ENCODE measurements around the gene UBE3B.

The UBE3B gene

DNA sequence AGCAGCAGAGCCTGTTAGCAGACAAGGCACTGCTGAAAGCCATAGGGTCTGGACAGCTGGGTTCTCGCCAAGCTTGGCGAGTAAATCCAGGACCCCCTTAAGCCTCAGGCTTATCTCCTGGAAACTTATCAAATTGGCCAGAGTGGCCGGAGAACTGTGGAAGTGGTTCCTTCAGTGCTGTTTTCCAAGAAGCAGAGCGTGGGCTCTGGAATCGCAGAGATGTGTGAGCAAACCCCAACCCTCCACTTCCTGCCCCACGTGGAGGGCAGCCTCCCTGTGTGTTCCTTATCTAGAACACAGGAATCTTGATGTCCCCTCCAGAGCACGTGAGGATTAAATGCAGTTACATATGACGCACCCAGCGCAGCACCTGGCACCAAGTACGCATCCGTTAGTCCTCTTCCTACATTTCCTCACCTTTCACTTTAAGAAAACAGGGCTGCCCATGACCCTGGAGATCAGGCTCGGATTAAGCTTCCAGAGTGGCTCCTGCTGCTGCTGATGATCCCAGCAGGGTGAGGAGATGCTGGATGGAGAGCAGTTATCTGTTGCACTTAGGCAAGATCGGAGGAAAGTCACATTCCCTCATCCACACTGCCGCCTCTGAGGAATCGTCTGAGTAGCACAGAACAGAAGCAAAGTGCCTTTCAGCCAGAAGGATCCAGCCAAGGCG is 60.9 kb downstream of the UBE3B start:
- no peaks in the 10 kb centered on the region for H3K27me3 ChIP-seq (ENCODE audit: insufficient read depth, poor library complexity, severe bottlenecking)
- no peak overlapping the region for H3K4me3 ChIP-seq (replicated peaks; ENCODE audit: insufficient read depth, low read length)
- no peak for DNase-seq (ENCODE audit: low read depth in 1 of 2, low spot score in 1 of 2)
- TF ChIP-seq SPI1 (IDR thresholded peaks at IDR 0.05; ENCODE audit: borderline replicate concordance, low read depth) (no peak), GABPA (IDR thresholded peaks at IDR 0.05; ENCODE audit: low read depth) (no peak), POLR2AphosphoS5 (IDR thresholded peaks at IDR 0.05; ENCODE audit: low read depth) (no peak)
- TF ChIP-seq, protein P1, sequence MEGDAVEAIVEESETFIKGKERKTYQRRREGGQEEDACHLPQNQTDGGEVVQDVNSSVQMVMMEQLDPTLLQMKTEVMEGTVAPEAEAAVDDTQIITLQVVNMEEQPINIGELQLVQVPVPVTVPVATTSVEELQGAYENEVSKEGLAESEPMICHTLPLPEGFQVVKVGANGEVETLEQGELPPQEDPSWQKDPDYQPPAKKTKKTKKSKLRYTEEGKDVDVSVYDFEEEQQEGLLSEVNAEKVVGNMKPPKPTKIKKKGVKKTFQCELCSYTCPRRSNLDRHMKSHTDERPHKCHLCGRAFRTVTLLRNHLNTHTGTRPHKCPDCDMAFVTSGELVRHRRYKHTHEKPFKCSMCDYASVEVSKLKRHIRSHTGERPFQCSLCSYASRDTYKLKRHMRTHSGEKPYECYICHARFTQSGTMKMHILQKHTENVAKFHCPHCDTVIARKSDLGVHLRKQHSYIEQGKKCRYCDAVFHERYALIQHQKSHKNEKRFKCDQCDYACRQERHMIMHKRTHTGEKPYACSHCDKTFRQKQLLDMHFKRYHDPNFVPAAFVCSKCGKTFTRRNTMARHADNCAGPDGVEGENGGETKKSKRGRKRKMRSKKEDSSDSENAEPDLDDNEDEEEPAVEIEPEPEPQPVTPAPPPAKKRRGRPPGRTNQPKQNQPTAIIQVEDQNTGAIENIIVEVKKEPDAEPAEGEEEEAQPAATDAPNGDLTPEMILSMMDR (IDR thresholded peaks at IDR 0.05; ENCODE audit: insufficient read depth, low read length), result no peak
- TF ChIP-seq, protein P2, sequence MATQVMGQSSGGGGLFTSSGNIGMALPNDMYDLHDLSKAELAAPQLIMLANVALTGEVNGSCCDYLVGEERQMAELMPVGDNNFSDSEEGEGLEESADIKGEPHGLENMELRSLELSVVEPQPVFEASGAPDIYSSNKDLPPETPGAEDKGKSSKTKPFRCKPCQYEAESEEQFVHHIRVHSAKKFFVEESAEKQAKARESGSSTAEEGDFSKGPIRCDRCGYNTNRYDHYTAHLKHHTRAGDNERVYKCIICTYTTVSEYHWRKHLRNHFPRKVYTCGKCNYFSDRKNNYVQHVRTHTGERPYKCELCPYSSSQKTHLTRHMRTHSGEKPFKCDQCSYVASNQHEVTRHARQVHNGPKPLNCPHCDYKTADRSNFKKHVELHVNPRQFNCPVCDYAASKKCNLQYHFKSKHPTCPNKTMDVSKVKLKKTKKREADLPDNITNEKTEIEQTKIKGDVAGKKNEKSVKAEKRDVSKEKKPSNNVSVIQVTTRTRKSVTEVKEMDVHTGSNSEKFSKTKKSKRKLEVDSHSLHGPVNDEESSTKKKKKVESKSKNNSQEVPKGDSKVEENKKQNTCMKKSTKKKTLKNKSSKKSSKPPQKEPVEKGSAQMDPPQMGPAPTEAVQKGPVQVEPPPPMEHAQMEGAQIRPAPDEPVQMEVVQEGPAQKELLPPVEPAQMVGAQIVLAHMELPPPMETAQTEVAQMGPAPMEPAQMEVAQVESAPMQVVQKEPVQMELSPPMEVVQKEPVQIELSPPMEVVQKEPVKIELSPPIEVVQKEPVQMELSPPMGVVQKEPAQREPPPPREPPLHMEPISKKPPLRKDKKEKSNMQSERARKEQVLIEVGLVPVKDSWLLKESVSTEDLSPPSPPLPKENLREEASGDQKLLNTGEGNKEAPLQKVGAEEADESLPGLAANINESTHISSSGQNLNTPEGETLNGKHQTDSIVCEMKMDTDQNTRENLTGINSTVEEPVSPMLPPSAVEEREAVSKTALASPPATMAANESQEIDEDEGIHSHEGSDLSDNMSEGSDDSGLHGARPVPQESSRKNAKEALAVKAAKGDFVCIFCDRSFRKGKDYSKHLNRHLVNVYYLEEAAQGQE (IDR thresholded peaks at IDR 0.05; ENCODE audit: insufficient replicate concordance, low read depth), result no peak
- no peak overlapping the region for H3K27ac ChIP-seq (replicated peaks)

DNA sequence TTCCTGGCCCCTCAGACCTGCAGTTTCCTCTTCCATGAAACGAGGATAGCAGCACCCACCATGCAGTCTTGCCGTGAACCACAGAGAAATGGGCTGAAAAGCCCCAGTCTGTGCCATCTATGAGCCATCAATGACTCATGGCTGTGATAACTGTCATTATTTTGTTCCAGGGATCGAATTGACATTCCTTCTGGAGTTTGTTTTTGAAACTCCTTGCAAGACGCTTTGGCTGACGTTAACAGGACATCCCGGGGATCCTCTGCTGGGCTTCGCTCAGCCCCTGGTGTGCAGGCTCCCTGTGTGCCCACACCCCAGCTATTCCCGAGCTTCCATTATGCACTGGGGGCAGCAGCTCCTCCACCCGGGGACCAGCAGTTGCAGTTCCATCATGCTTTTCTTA is 62.1 kb downstream of the UBE3B start:
- Histone ChIP-seq H3K4me3 (replicated peaks; ENCODE audit: insufficient read depth, low read length) (no peak overlapping the region), H3K27me3 (ENCODE audit: insufficient read depth, poor library complexity, severe bottlenecking) (no peaks in the 10 kb centered on the region), H3K27ac (replicated peaks) (no peak overlapping the region)
- TF ChIP-seq, protein P1 (IDR thresholded peaks at IDR 0.05; ENCODE audit: insufficient read depth, low read length), result no peak
- TF ChIP-seq SPI1 (IDR thresholded peaks at IDR 0.05; ENCODE audit: borderline replicate concordance, low read depth) (no peak), POLR2AphosphoS5 (IDR thresholded peaks at IDR 0.05; ENCODE audit: low read depth) (no peak)
- DNase-seq (ENCODE audit: low read depth in 1 of 2, low spot score in 1 of 2), result no peak

DNA sequence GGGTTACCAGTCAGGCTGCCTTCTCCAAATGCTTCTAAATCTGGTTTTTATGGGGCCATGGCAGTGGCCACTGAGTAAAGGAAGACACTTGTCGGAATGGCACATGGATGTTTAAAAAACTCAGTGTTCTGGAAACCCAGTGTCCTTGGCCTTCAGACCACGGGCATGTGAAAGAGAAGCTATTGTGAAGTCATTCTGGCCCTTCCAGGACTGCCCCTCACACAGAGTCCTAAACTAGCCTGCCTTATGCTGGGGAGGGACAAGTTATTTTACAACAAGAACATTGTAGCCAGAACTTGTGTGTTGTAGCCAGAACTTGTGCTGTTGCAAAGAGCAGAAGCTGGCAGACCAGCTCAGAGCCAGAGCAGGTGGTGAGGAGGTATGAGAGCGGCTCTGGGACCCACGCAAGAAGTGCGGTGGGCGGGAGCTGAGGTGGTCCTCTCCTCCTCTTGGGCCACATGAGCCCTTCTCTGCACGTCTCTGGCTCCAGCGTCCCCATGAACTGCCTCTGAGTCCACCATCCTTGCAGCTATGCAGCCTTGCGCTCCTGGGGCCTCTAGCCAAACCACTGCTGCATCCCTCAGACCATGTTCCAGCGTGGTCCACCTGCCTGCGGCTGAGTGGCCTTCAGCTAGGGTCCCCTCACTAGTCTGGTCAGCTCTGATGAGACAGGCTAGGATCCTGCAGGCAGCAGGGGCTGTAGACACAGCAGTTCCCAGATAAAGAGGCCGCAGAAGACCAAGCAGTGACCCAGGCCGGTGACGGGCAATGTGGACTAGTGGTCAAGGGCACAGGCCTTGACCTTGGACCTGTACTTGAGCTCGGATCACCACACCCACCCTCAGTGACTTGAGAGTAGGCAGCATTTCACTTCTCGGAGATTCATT is 63.3 kb downstream of the UBE3B start:
- H3K27me3 ChIP-seq (ENCODE audit: insufficient read depth, poor library complexity, severe bottlenecking), result no peaks in the 10 kb centered on the region
- H3K4me3 ChIP-seq (replicated peaks; ENCODE audit: insufficient read depth, low read length), result no peak overlapping the region
- no peak for DNase-seq (ENCODE audit: low read depth in 1 of 2, low spot score in 1 of 2)
- TF ChIP-seq, protein P1 (IDR thresholded peaks at IDR 0.05; ENCODE audit: insufficient read depth, low read length), result no peak
- TF ChIP-seq SPI1 (IDR thresholded peaks at IDR 0.05; ENCODE audit: borderline replicate concordance, low read depth) (no peak), POLR2AphosphoS5 (IDR thresholded peaks at IDR 0.05; ENCODE audit: low read depth) (no peak), GABPA (IDR thresholded peaks at IDR 0.05; ENCODE audit: low read depth) (no peak)
- TF ChIP-seq, protein P2 (IDR thresholded peaks at IDR 0.05; ENCODE audit: insufficient replicate concordance, low read depth), result no peak
- H3K27ac ChIP-seq (replicated peaks), result no peak overlapping the region
